ENCODE measurements around the gene ATP5MG.
A peak's percentile ranks its signal among the peaks of the same experiment; 100 is the strongest.
"Not testable (repeated sequence)": the region's sequence is repeated elsewhere in the genome, so short reads cannot be mapped to it uniquely, and the experiment has no call there.

ATP5MG gene

GRCh38 chr11:118401151-118401879, at the start of gene ATP5MG:
Gene ATP5MG (plus strand): TSS chr11:118401606. CDS start chr11:118401666, 60 bp downstream.
- peak; percentile 73 for DNase-seq

DNA sequence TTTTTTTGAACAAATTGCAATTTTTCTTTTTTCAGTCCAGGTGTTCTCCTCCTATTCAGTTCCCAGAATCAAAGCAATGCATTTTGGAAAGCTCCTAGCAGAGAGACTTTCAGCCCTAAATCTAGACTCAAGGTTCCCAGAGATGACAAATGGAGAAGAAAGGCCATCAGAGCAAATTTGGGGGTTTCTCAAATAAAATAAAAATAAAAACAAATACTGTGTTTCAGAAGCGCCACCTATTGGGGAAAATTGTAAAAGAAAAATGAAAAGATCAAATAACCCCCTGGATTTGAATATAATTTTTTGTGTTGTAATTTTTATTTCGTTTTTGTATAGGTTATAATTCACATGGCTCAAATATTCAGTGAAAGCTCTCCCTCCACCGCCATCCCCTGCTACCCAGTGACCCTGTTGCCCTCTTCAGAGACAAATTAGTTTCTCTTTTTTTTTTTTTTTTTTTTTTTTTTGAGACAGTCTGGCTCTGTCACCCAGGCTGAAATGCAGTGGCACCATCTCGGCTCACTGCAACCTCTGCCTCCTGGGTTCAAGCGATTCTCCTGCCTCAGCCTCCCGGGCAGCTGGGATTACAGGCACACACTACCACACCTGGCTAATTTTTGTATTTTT, 48.2 kb upstream of the ATP5MG start:
- no peak for DNase-seq

GRCh38 chr11:118358071-118358470, 43.3 kb upstream of the ATP5MG start:
- DNase-seq: no peak

DNA sequence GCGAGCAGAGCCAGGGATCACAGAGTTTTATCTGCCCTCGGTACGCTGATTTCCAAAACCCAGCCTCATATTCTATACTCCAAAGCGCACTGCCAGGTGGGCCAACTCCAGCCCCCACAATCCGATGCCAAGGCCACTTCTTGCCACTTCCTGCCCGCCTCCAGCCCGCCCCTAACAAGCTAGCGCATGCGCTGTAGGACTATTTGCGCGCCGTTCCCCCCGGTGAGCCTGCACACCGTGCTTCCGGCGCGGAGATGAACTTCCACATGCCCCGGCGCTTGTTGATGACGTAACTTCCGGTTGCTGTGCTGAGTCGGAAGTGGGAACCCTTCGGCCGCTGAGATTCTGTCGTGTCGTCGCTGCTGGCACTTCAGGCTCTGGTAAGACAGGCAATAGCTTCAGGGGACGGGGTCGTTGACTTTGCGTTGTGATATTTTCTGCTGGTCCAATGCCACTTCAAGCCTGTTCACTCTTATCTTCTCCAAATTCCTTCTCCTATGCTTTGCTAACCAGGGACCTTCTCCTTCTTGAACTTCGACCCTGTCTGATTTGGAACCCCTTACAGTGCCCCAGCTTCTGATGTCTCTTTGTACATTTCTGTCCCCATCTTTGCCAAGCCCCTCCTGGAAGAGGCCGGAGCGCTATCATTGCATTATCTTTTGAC, 42.0 kb upstream of the ATP5MG start, which contains the start of gene UBE4A:
TSS of gene UBE4A (plus strand) at position 306 of the 664 bp plus-strand sequence. CDS start 5,481 bp downstream, outside the sequence.
- peak; percentile 52 for DNase-seq

DNA sequence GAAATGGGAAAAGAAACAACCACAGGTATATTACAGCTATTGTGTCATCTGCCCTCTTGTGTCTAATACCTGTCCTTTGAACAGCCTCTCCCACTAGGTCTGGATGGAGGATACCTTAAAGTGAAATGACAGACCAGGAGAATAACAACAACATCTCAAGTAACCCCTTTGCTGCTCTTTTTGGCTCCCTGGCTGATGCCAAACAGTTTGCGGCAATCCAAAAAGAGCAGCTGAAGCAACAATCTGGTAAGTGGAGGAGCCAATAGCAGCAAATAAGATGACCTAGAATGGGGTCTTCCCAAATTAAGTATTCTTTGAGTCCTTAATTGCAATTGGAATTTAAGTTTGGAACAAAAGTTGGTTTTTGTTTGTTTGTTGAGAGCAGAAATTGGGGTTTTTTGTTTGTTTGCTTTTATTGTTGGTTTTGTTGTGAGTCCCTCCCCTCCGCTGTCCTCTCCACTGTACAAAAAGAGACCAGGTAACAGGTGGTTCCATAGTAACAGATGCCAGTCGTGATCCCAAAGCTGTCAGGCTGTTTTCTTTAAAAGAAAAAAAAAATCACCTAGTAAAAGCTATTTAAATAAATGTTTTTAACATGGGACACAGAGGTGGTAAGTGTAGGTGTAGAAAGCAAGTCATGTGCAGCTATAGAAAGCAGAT, 36.3 kb upstream of the ATP5MG start:
- DNase-seq: no peak

GRCh38 chr11:118366287-118366686, 35.1 kb upstream of the ATP5MG start:
- DNase-seq: no peak

GRCh38 chr11:118370774-118371173, 30.6 kb upstream of the ATP5MG start:
- DNase-seq: no peak

GRCh38 chr11:118373263-118373662, 28.1 kb upstream of the ATP5MG start:
- DNase-seq: no peak

DNA sequence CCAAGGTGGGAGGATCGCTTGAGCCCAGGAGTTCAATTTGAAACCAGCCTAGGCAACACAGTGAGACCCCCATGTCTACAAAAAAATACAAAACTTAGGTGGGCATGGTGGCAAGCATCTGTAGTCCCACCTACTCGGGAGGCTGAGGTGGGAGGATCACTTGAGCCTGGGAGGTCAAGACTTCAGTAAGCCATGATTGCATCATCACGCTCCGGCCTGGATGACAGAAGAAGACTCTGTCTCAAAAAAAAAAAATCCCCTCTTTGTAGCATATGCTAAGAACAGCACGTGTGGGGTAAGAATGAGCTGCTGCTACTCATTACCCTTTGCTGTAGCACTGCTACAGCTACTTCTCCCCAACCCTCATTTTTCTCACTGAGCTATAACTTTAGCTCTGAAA, 27.5 kb upstream of the ATP5MG start:
- no peak for DNase-seq

DNA sequence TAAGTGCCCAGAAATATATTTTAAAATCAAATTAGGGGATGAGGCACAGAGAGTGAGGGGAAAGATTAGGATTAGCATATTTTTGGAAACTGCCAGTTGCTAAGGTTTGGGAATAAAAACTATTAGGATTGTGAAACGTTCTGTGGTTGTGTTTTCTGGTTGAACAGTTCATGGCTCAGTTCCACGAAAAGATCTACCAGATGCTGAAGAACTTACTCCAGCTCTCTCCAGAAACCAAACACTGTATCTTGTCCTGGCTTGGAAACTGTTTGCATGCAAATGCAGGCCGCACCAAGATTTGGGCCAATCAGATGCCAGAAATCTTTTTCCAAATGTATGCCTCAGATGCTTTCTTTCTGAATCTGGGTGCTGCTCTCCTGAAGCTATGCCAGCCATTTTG, 26.7 kb upstream of the ATP5MG start:
- no peak for DNase-seq

DNA sequence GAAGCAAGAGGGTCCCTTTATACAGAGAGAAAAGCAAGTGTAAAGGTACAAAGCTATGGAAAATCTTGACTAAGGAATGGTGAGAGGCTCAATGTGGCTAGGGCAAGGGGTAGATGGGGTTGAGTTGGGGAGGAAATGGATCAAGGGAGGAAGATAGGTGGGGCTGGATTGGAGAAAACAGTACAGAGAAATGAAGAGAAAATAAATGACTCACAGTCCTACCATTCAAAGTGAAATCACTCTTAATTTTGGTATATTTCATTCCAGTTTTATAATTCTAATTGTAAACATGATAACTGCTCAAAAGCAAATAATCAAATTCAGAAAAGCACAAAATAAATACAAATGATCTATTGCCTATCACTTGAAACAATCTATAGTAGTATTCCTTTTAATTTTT, 25.4 kb upstream of the ATP5MG start:
- DNase-seq: no peak

DNA sequence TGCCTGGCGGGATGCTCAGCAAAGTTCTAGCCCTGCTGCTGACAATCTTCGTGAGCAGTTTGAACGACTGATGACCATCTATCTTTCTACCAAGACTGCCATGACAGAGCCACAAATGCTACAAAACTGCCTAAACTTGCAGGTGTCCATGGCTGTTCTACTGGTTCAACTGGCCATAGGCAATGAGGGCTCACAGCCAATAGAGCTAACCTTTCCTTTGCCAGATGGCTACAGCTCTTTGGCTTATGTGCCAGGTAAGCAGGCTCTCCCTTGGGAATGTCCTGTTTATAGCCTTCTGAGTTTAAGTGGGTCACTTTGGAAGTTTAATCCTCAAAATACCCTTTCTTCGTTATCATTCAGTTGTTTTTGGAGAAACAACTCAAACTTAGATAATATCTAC, 21.9 kb upstream of the ATP5MG start:
- no peak for DNase-seq

- no peak for DNase-seq
Observed at GRCh38 chr11:118380571-118380970, 20.8 kb upstream of the ATP5MG start.

DNA sequence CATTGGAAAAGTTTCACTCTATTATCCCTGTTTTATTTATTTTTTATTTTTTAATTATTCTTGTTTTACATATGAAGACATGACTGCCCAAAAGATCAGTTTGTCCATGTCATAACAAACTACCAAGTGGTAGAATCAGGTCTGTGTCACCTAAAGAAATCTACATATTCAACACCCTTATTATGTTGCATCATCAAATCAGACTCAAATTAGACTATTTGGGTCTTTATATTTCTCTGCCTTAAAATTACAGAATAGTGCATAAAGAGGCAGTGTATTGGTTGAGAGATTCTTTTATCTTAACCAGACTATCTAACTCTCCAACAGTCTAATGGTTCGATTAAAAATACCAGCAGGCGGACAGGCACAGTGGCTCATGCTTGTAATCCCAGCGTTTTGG, 18.5 kb upstream of the ATP5MG start:
- DNase-seq: no peak

GRCh38 chr11:118383657-118384056, 17.7 kb upstream of the ATP5MG start:
- DNase-seq: no peak

GRCh38 chr11:118396097-118396501, 5.3 kb upstream of the ATP5MG start:
- no peak for DNase-seq

DNA sequence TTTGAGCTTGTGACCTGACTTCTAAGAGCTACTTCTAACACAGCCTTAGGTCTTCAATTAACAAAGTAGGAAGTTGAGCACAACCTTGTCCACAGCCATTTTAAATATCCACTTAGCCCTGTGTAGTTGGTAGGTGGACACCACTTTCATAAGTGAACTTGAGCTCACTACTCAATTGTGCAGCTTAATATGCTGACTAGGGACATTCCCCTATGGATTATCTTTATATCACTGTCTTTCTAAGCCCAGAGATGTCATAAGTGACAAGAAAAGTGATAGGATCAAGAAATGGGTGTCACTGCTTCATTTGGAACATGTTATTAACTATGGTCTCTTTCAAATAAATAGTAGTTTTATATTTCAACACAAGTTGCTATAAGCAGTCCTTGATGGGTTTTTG, 4.0 kb upstream of the ATP5MG start:
- DNase-seq: no peak

- DNase-seq: no peak
Observed at GRCh38 chr11:118398791-118399559, 2.4 kb upstream of the ATP5MG start.

- no peak for DNase-seq
Observed at GRCh38 chr11:118401880-118402590, 629 bp downstream of the ATP5MG start.

GRCh38 chr11:118402594-118402993, 1.2 kb downstream of the ATP5MG start:
- not testable (repeated sequence) for DNase-seq

GRCh38 chr11:118406599-118407166, 5.3 kb downstream of the ATP5MG start:
- DNase-seq: no peak

Measured in T1000 (cell line).